GM23338 (cell line): Measurements from ENCODE around the gene ACAD10. TPM values are rescaled to one million over a fixed set of nuclear protein-coding genes. Genes with fewer than 3 reads are reported as not detected.
"Not testable (repeated sequence)": the region's sequence is repeated elsewhere in the genome, so short reads cannot be mapped to it uniquely, and the experiment has no call there.

Experiments used
- ATAC-seq: fragments of 200-7000 bp; cut with Tn5 transposase; 3 replicates; pipeline ENCODE4 v1.9.1; 2020
- DNase-seq: peaks from one replicate; pipeline ENCODE4 v3.0.0-alpha.2; 2015; ENCODE audit warnings: low spot score
- H2AFZ ChIP-seq: fragments of 200-600 bp; sonication (generic); 2 replicates; pipeline ENCODE4 v1.8.0; 2016; ENCODE audit warnings: antibody characterized with exemption, mild to moderate bottlenecking, moderate library complexity
- H3F3A ChIP-seq: fragments of 200-600 bp; sonication (generic); replicated peaks from 2 replicates; pipeline ENCODE4 v1.8.0; 2017; ENCODE audit warnings: antibody characterized with exemption, mixed run types, low read depth
- H3K27ac ChIP-seq: fragments of 200-600 bp; sonication (generic); 2 replicates; pipeline ENCODE4 v1.6.1; 2016; ENCODE audit warnings: low read depth
- H3K27me3 ChIP-seq: fragments of 200-600 bp; sonication (generic); 2 replicates; pipeline ENCODE4 v1.8.0; 2016; ENCODE audit warnings: mild to moderate bottlenecking, mixed run types, moderate library complexity; ENCODE audit not compliant: insufficient read depth
- H3K36me3 ChIP-seq: fragments of 200-600 bp; sonication (generic); 2 replicates; pipeline ENCODE4 v1.8.0; 2016; ENCODE audit warnings: mild to moderate bottlenecking; ENCODE audit not compliant: insufficient read depth
- H3K4me1 ChIP-seq: fragments of 200-600 bp; sonication (generic); 2 replicates; pipeline ENCODE4 v1.8.0; 2016; ENCODE audit warnings: mild to moderate bottlenecking, moderate library complexity; ENCODE audit not compliant: insufficient read depth
- H3K4me2 ChIP-seq: fragments of 200-600 bp; sonication (generic); 2 replicates; pipeline ENCODE4 v1.7.1; 2017; ENCODE audit warnings: mixed run types
- H3K4me3 ChIP-seq: fragments of 200-600 bp; sonication (generic); 2 replicates; pipeline ENCODE4 v1.6.1; 2016; ENCODE audit warnings: mixed run types
- H3K79me2 ChIP-seq: fragments of 200-600 bp; sonication (generic); replicated peaks from 2 replicates; pipeline ENCODE4 v1.8.0; 2017; ENCODE audit warnings: mild to moderate bottlenecking; ENCODE audit not compliant: insufficient read depth
- H3K9me2 ChIP-seq: fragments of 200-600 bp; sonication (generic); 2 replicates; pipeline ENCODE4 v1.8.0; 2017; ENCODE audit not compliant: insufficient read depth
- H4K20me1 ChIP-seq: fragments of 200-600 bp; sonication (generic); replicated peaks from 2 replicates; pipeline ENCODE4 v1.8.0; 2017; ENCODE audit warnings: mild to moderate bottlenecking; ENCODE audit not compliant: insufficient read depth
- H3K27ac Mint-ChIP-seq: 2 replicates; pipeline ENCODE4 v1.8.0; 2020; ENCODE audit warnings: inconsistent platforms, mild to moderate bottlenecking, moderate library complexity, mixed read lengths
- H3K27me3 Mint-ChIP-seq: 3 replicates; pipeline ENCODE4 v1.8.0; 2022; ENCODE audit warnings: low read depth, mild to moderate bottlenecking, moderate library complexity, mixed read lengths, inconsistent platforms; ENCODE audit not compliant: insufficient read depth, poor library complexity
- H3K36me3 Mint-ChIP-seq: 3 replicates; pipeline ENCODE4 v1.8.0; 2021; ENCODE audit warnings: low read depth, mild to moderate bottlenecking, inconsistent platforms, moderate library complexity, mixed read lengths
- H3K4me1 Mint-ChIP-seq: 3 replicates; pipeline ENCODE4 v1.8.0; 2020; ENCODE audit warnings: mild to moderate bottlenecking, inconsistent platforms, mixed read lengths
- H3K4me3 Mint-ChIP-seq: 3 replicates; pipeline ENCODE4 v1.8.0; 2021; ENCODE audit warnings: moderate library complexity, mild to moderate bottlenecking, inconsistent platforms, mixed read lengths
- H3K9me3 Mint-ChIP-seq: 3 replicates; pipeline ENCODE4 v1.8.0; 2020; ENCODE audit warnings: moderate library complexity, mild to moderate bottlenecking, inconsistent platforms, mixed read lengths
- CREB1 ChIP-seq: fragments of 250-450 bp; sonication (Bioruptor Pico); IDR thresholded peaks from 2 replicates; pipeline ENCODE4 v1.5.0; 2020; ENCODE audit warnings: low read depth, mild to moderate bottlenecking, moderate library complexity
- EZH2phosphoT487 ChIP-seq: fragments of 200-600 bp; sonication (generic); IDR thresholded peaks from one replicate; pipeline ENCODE4 v1.8.1; 2018; ENCODE audit warnings: antibody characterized with exemption; ENCODE audit not compliant: unreplicated experiment
- JUNB ChIP-seq: IDR thresholded peaks from one replicate; pipeline ENCODE4 v1.6.1; 2016; ENCODE audit warnings: antibody characterized with exemption; ENCODE audit not compliant: unreplicated experiment
- NANOG ChIP-seq: IDR thresholded peaks from 2 replicates; pipeline ENCODE4 v1.6.1; 2016; ENCODE audit warnings: antibody characterized with exemption, borderline replicate concordance
- POLR2AphosphoS5 ChIP-seq: IDR thresholded peaks from 2 replicates; pipeline ENCODE4 v1.6.1; 2016; ENCODE audit warnings: antibody characterized with exemption, low read depth
- STAT1 ChIP-seq: IDR thresholded peaks from one replicate; pipeline ENCODE4 v1.6.1; 2016; ENCODE audit warnings: antibody characterized with exemption; ENCODE audit not compliant: unreplicated experiment
- ZNF114 ChIP-seq: fragments of 250-450 bp; sonication (Bioruptor Pico); IDR thresholded peaks from 2 replicates; pipeline ENCODE4 v1.5.0; 2020; ENCODE audit warnings: mild to moderate bottlenecking, moderate library complexity
- ZNF331 ChIP-seq: fragments of 250-450 bp; sonication (Bioruptor Pico); IDR thresholded peaks from 2 replicates; pipeline ENCODE4 v1.5.0; 2020; ENCODE audit warnings: low read depth, mild to moderate bottlenecking, moderate library complexity
- polyA plus RNA-seq: library from polyadenylated mRNA; unstranded; fragments of >200 nt; fragmentation: Nextera tagmentation; extraction: Ambion mirVana; gene quantifications from 2 replicates; pipeline ENCODE4 v1.2.1, GENCODE V29; 2016
- total RNA-seq: library from RNA; depleted of rRNA; stranded (reverse); fragments of >200 nt; shearing (Covaris generic); gene quantifications from 2 replicates; pipeline ENCODE4 v1.2.3, GENCODE V29; 2014
- TF ChIP-seq, protein P1 (sequence below): IDR thresholded peaks from one replicate; pipeline ENCODE4 v1.6.1; 2018; ENCODE audit warnings: antibody characterized with exemption; ENCODE audit not compliant: unreplicated experiment
- TF ChIP-seq, protein P2 (sequence below): IDR thresholded peaks from 2 replicates; pipeline ENCODE4 v1.6.1; 2016; ENCODE audit warnings: antibody characterized with exemption

The ACAD10 gene
- total and polyA plus RNA-seq, 2 experiments from 2014 or later, result 16.3 to 23.1 TPM

- H3K27ac ChIP-seq, H3K4me3 Mint-ChIP-seq, H2AFZ ChIP-seq, H3K4me2 ChIP-seq, H3F3A ChIP-seq, H3K9me2 ChIP-seq, DNase-seq, H3K4me1 Mint-ChIP-seq, H3K27me3 Mint-ChIP-seq, H3K9me3 Mint-ChIP-seq, H3K79me2 ChIP-seq, H4K20me1 ChIP-seq, ATAC-seq, H3K4me1 ChIP-seq, H3K4me3 ChIP-seq, H3K27me3 ChIP-seq, H3K27ac Mint-ChIP-seq: not testable (repeated sequence)
- H3K36me3 ChIP-seq, result peaks cover 17% of the 10 kb centered on the region; the same call in 1 of the 2 replicates
- peaks cover 34% of the 10 kb centered on the region for H3K36me3 Mint-ChIP-seq
Observed at GRCh38 chr12:111719316-111719715, 33.5 kb downstream of the ACAD10 start.

DNA sequence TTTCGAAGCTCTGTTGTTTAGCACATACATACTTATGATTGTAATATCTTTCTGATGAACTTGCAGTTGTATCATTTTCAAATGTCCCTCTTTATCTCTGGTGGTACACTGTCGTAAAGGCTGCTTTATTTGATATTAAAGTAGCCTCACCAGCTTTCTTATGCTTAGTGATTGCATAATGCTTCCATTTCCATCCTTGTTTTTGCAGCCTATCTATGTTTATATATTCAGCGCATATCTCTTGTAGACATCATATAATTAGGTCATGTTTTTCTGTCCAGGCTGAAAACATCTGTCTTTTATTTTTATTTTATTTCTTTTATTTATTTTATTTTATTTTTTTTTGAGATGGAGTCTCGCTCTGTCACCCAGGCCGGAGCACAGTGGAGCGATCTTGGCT, 34.6 kb downstream of the ACAD10 start:
- H3K36me3 Mint-ChIP-seq, result peaks cover 42% of the 10 kb centered on the region

GRCh38 chr12:111723646-111724360, 38.0 kb downstream of the ACAD10 start:
- H3K4me1 Mint-ChIP-seq, H3F3A ChIP-seq, ATAC-seq, H3K79me2 ChIP-seq, H3K27me3 ChIP-seq, H3K9me2 ChIP-seq, H3K4me1 ChIP-seq, H3K27ac ChIP-seq, DNase-seq, H4K20me1 ChIP-seq, H3K4me2 ChIP-seq, H3K27me3 Mint-ChIP-seq, H3K27ac Mint-ChIP-seq, H3K36me3 ChIP-seq, H2AFZ ChIP-seq, H3K4me3 Mint-ChIP-seq, H3K4me3 ChIP-seq: not testable (repeated sequence)
- H3K36me3 Mint-ChIP-seq, result peaks cover 42% of the 10 kb centered on the region
- H3K9me3 Mint-ChIP-seq, result peaks cover 20% of the 10 kb centered on the region

More for the DNA sequence above, 34.6 kb downstream of the ACAD10 start:
- ATAC-seq (no peak), DNase-seq (no peak)
- no peak overlapping the region for H3K27ac ChIP-seq
- H3K79me2 ChIP-seq, result no peaks in the 10 kb centered on the region
- H4K20me1 ChIP-seq, result no peaks in the 10 kb centered on the region
- H3K27ac Mint-ChIP-seq, result no peak overlapping the region
- no peaks in the 10 kb centered on the region for H3F3A ChIP-seq
- H3K9me3 Mint-ChIP-seq, result peaks cover 17% of the 10 kb centered on the region
- H3K27me3 ChIP-seq, result no peaks in the 10 kb centered on the region
- H3K9me2 ChIP-seq, result peaks cover 4% of the 10 kb centered on the region; the same call in 1 of the 2 replicates
- no peak overlapping the region for H3K4me2 ChIP-seq
- H2AFZ ChIP-seq, result no peak overlapping the region
- H3K36me3 ChIP-seq, result peaks cover 17% of the 10 kb centered on the region; the same call in 1 of the 2 replicates
- H3K4me1 Mint-ChIP-seq, result no peaks in the 10 kb centered on the region
- H3K4me1 ChIP-seq, result no peaks in the 10 kb centered on the region
- no peak overlapping the region for H3K4me3 ChIP-seq
- peaks cover 3% of the 10 kb centered on the region for H3K27me3 Mint-ChIP-seq
- TF ChIP-seq NANOG (no peak), ZNF114 (CRISPR knock-in tag) (no peak), JUNB (no peak), CREB1 (CRISPR knock-in tag) (no peak), POLR2AphosphoS5 (no peak), ZNF331 (CRISPR knock-in tag) (no peak), EZH2phosphoT487 (no peak), STAT1 (no peak)
- TF ChIP-seq, protein P1, sequence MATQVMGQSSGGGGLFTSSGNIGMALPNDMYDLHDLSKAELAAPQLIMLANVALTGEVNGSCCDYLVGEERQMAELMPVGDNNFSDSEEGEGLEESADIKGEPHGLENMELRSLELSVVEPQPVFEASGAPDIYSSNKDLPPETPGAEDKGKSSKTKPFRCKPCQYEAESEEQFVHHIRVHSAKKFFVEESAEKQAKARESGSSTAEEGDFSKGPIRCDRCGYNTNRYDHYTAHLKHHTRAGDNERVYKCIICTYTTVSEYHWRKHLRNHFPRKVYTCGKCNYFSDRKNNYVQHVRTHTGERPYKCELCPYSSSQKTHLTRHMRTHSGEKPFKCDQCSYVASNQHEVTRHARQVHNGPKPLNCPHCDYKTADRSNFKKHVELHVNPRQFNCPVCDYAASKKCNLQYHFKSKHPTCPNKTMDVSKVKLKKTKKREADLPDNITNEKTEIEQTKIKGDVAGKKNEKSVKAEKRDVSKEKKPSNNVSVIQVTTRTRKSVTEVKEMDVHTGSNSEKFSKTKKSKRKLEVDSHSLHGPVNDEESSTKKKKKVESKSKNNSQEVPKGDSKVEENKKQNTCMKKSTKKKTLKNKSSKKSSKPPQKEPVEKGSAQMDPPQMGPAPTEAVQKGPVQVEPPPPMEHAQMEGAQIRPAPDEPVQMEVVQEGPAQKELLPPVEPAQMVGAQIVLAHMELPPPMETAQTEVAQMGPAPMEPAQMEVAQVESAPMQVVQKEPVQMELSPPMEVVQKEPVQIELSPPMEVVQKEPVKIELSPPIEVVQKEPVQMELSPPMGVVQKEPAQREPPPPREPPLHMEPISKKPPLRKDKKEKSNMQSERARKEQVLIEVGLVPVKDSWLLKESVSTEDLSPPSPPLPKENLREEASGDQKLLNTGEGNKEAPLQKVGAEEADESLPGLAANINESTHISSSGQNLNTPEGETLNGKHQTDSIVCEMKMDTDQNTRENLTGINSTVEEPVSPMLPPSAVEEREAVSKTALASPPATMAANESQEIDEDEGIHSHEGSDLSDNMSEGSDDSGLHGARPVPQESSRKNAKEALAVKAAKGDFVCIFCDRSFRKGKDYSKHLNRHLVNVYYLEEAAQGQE, result no peak
- TF ChIP-seq, protein P2, sequence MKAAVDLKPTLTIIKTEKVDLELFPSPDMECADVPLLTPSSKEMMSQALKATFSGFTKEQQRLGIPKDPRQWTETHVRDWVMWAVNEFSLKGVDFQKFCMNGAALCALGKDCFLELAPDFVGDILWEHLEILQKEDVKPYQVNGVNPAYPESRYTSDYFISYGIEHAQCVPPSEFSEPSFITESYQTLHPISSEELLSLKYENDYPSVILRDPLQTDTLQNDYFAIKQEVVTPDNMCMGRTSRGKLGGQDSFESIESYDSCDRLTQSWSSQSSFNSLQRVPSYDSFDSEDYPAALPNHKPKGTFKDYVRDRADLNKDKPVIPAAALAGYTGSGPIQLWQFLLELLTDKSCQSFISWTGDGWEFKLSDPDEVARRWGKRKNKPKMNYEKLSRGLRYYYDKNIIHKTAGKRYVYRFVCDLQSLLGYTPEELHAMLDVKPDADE, result no peak
- H3K4me3 Mint-ChIP-seq, result no peak overlapping the region
